Loucy (cell line): ENCODE data around the gene CCDC138.

Experiments
- H2AFZ ChIP-seq: fragments of 200-600 bp; sonication (generic); 2 replicates; pipeline ENCODE4 v1.6.0; 2016; ENCODE audit warnings: antibody characterized with exemption, mild to moderate bottlenecking, low read length, moderate library complexity
- H3F3A ChIP-seq: fragments of 200-600 bp; 2 replicates; pipeline ENCODE4 v1.6.0; 2016; ENCODE audit warnings: antibody characterized with exemption, low read depth, mild to moderate bottlenecking
- H3K27me3 ChIP-seq: fragments of 200-600 bp; sonication (generic); 2 replicates; pipeline ENCODE4 v1.6.1; 2014; ENCODE audit warnings: low read length, mild to moderate bottlenecking; ENCODE audit not compliant: insufficient read depth, poor library complexity, severe bottlenecking
- H3K36me3 ChIP-seq: fragments of 200-600 bp; sonication (generic); 2 replicates; pipeline ENCODE4 v1.6.1; 2016; ENCODE audit warnings: low read length; ENCODE audit not compliant: insufficient read depth
- H3K4me1 ChIP-seq: fragments of 200-600 bp; sonication (generic); 2 replicates; pipeline ENCODE4 v1.5.1; 2014; ENCODE audit warnings: low read length, mild to moderate bottlenecking; ENCODE audit not compliant: insufficient read depth, poor library complexity, severe bottlenecking
- H3K4me2 ChIP-seq: fragments of 200-600 bp; sonication (generic); 2 replicates; pipeline ENCODE4 v1.6.0; 2014; ENCODE audit warnings: antibody characterized with exemption, low read length, low read depth, mild to moderate bottlenecking; ENCODE audit not compliant: poor library complexity, severe bottlenecking
- H3K4me3 ChIP-seq: fragments of 200-600 bp; sonication (generic); 2 replicates; pipeline ENCODE4 v1.5.1; 2014; ENCODE audit warnings: low read length, mild to moderate bottlenecking, mixed read lengths; ENCODE audit not compliant: poor library complexity, severe bottlenecking
- H3K79me2 ChIP-seq: fragments of 200-600 bp; sonication (generic); 2 replicates; pipeline ENCODE4 v1.6.1; 2014; ENCODE audit warnings: low read length; ENCODE audit not compliant: insufficient read depth
- H3K9ac ChIP-seq: fragments of 200-600 bp; sonication (generic); 2 replicates; pipeline ENCODE4 v1.6.0; 2014; ENCODE audit warnings: mild to moderate bottlenecking, low read depth, low read length, moderate library complexity; ENCODE audit not compliant: poor library complexity, severe bottlenecking
- H3K9me2 ChIP-seq: fragments of 200-600 bp; sonication (generic); replicated peaks from 2 replicates; pipeline ENCODE4 v1.6.1; 2016; ENCODE audit warnings: low read depth, low read length, mixed read lengths
- H3K9me3 ChIP-seq: fragments of 200-600 bp; sonication (generic); 2 replicates; pipeline ENCODE4 v1.6.1; 2014; ENCODE audit warnings: mild to moderate bottlenecking, antibody characterized with exemption, low read length, low read depth; ENCODE audit not compliant: insufficient read depth
- H4K20me1 ChIP-seq: fragments of 200-600 bp; sonication (generic); 2 replicates; pipeline ENCODE4 v1.6.0; 2014; ENCODE audit warnings: antibody characterized with exemption, low read length, mild to moderate bottlenecking; ENCODE audit not compliant: insufficient read depth, poor library complexity, severe bottlenecking
- CTCF ChIP-seq: fragments of 200-600 bp; sonication (generic); conservative IDR thresholded peaks from 2 replicates; pipeline ENCODE4 v1.5.1; 2014; ENCODE audit warnings: mild to moderate bottlenecking, antibody characterized with exemption, low read length
- EZH2phosphoT487 ChIP-seq: fragments of 200-600 bp; IDR thresholded peaks from 2 replicates; pipeline ENCODE4 v1.6.1; 2018; ENCODE audit warnings: antibody characterized with exemption, mild to moderate bottlenecking, moderate library complexity, borderline replicate concordance

CCDC138 gene

GRCh38 chr2:108906403-108907077 lies 120.0 kb downstream of the CCDC138 start:
- H3K27me3 ChIP-seq = no peaks in the 10 kb centered on the region
- H3K4me3 ChIP-seq = no peak overlapping the region
- no peaks in the 10 kb centered on the region for H3K79me2 ChIP-seq
- no peaks in the 10 kb centered on the region for H3K9me2 ChIP-seq
- H3K4me2 ChIP-seq = no peak overlapping the region
- no peak overlapping the region for H3K9ac ChIP-seq
- peaks cover 5% of the 10 kb centered on the region for H3K4me1 ChIP-seq
- TF ChIP-seq CTCF = no peak
- no peak for TF ChIP-seq EZH2phosphoT487
- no peak overlapping the region for H2AFZ ChIP-seq
- no peaks in the 10 kb centered on the region for H3K9me3 ChIP-seq
- H4K20me1 ChIP-seq = no peaks in the 10 kb centered on the region
- no peaks in the 10 kb centered on the region for H3K36me3 ChIP-seq
- H3F3A ChIP-seq = no peaks in the 10 kb centered on the region

DNA sequence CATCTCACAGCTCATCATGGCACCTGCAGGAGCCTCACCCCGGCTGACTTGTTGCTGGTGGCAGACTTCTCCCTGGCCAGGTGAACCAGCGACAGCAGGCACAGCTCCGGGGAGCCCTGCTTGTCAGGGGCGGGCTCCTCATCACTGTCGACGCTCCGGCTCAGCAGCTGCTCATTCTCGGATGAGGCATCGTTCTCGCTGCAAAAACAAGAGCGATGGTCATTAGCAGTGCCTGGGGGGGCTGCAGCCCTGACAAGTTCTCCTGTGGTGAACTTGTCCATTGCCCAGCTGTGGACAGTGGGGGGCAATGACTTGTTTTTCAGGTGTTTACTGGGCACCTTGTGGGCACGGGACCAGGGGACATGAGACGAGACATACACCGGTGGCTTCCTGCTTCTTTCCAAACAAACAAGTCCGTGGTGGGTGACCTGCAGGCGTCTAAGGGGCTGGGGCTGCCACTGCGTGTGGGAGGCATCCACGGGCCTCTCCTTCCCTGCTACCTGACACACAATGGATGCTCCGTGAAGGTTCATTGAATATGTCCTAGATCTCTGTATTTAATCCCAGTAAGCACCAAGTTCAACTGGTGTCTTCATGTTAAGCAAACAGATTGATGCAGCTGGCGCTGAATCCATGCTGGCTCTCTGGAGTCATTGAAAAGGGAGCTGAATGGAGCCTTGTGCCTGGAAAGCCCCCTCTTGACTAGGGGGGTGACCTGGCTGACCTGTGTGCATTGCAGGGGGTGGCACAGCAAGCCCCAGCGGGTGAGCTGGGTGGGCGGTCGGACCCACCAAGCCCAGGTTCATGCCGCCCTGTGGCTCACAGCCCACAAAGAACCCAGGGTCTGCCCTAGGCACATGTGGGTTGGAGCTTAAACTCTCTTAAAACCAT lies 121.5 kb downstream of the CCDC138 start:
- Histone ChIP-seq H3K9me2 (no peaks in the 10 kb centered on the region), H3K27me3 (no peaks in the 10 kb centered on the region), H3K4me2 (no peak overlapping the region), H2AFZ (no peak overlapping the region), H3K36me3 (no peaks in the 10 kb centered on the region), H3K4me1 (peaks cover 5% of the 10 kb centered on the region), H4K20me1 (no peaks in the 10 kb centered on the region), H3K79me2 (no peaks in the 10 kb centered on the region), H3F3A (no peaks in the 10 kb centered on the region), H3K4me3 (no peak overlapping the region), H3K9ac (no peak overlapping the region), H3K9me3 (no peaks in the 10 kb centered on the region)
- TF ChIP-seq CTCF = no peak
- no peak for TF ChIP-seq EZH2phosphoT487

- Histone ChIP-seq H3K9me2 (no peaks in the 10 kb centered on the region), H4K20me1 (no peaks in the 10 kb centered on the region), H3K4me1 (peaks cover 5% of the 10 kb centered on the region), H3K4me2 (no peak overlapping the region), H3K79me2 (no peaks in the 10 kb centered on the region), H3K9ac (no peak overlapping the region), H2AFZ (no peak overlapping the region), H3K36me3 (no peaks in the 10 kb centered on the region), H3K27me3 (no peaks in the 10 kb centered on the region), H3K9me3 (no peaks in the 10 kb centered on the region), H3K4me3 (no peak overlapping the region), H3F3A (no peaks in the 10 kb centered on the region)
- TF ChIP-seq CTCF = no peak
- TF ChIP-seq EZH2phosphoT487 = no peak
Observed at GRCh38 chr2:108908713-108909070, 122.1 kb downstream of the CCDC138 start.
